SU-DHL-6 (cell line): ENCODE data around the gene EFHC2.

ENCODE experiments used
- H2AFZ ChIP-seq: fragments of 200-600 bp; sonication (generic); 2 replicates; pipeline ENCODE4 v1.6.1; 2014; ENCODE audit warnings: low read depth, mild to moderate bottlenecking, moderate library complexity, mixed read lengths, antibody characterized with exemption, low read length; ENCODE audit not compliant: severe bottlenecking
- H3F3A ChIP-seq: fragments of 200-600 bp; shearing (Covaris generic); 2 replicates; pipeline ENCODE4 v1.6.0; 2016; ENCODE audit warnings: antibody characterized with exemption, mild to moderate bottlenecking; ENCODE audit not compliant: insufficient read depth
- H3K27ac ChIP-seq: fragments of 200-600 bp; sonication (generic); 2 replicates; pipeline ENCODE4 v1.5.1; 2016; ENCODE audit warnings: low read depth, mild to moderate bottlenecking, low read length, moderate library complexity, mixed read lengths
- H3K27me3 ChIP-seq: fragments of 200-600 bp; sonication (generic), shearing (Covaris generic); 2 replicates; pipeline ENCODE4 v1.6.0; 2014; ENCODE audit warnings: mild to moderate bottlenecking, low read length
- H3K36me3 ChIP-seq: fragments of 200-600 bp; sonication (generic); 2 replicates; pipeline ENCODE4 v1.6.1; 2014; ENCODE audit warnings: mild to moderate bottlenecking, low read length, mixed read lengths
- H3K4me2 ChIP-seq: fragments of 300-600, 200-600 bp; shearing (Covaris generic), sonication (generic); 2 replicates; pipeline ENCODE4 v1.6.0; 2014; ENCODE audit warnings: low read length, low read depth, mild to moderate bottlenecking; ENCODE audit not compliant: poor library complexity, severe bottlenecking
- H3K4me3 ChIP-seq: fragments of 200-600 bp; sonication (generic); 2 replicates; pipeline ENCODE4 v1.5.1; 2014; ENCODE audit warnings: antibody characterized with exemption, low read length, mild to moderate bottlenecking, mixed read lengths; ENCODE audit not compliant: insufficient read depth, poor library complexity, severe bottlenecking
- H3K79me2 ChIP-seq: fragments of 200-600 bp; sonication (generic); 2 replicates; pipeline ENCODE4 v1.6.1; 2014; ENCODE audit warnings: mild to moderate bottlenecking, low read length, moderate library complexity; ENCODE audit not compliant: insufficient read depth
- H3K9ac ChIP-seq: fragments of 200-600 bp; sonication (generic); 2 replicates; pipeline ENCODE4 v1.7.0; 2014; ENCODE audit warnings: mild to moderate bottlenecking, low read length
- H3K9me2 ChIP-seq: fragments of 200-600 bp; sonication (generic); replicated peaks from 2 replicates; pipeline ENCODE4 v1.6.1; 2014; ENCODE audit warnings: low read length; ENCODE audit not compliant: insufficient read depth
- H3K9me3 ChIP-seq: fragments of 200-600 bp; sonication (generic); 2 replicates; pipeline ENCODE4 v1.6.1; 2014; ENCODE audit warnings: low read length, mixed read lengths; ENCODE audit not compliant: insufficient read depth
- H4K20me1 ChIP-seq: fragments of 200-600 bp; sonication (generic); 2 replicates; pipeline ENCODE4 v1.6.1; 2014; ENCODE audit warnings: low read depth, mild to moderate bottlenecking, antibody characterized with exemption, low read length, moderate library complexity, mixed read lengths
- CTCF ChIP-seq: fragments of 200-600 bp; sonication (generic); IDR thresholded peaks from one replicate; pipeline ENCODE4 v1.5.1; 2017; ENCODE audit warnings: antibody characterized with exemption, mild to moderate bottlenecking, low read length, moderate library complexity; ENCODE audit not compliant: insufficient read depth, poor library complexity, severe bottlenecking
- EZH2phosphoT487 ChIP-seq: fragments of 200-600 bp; sonication (generic), shearing (Covaris generic); conservative IDR thresholded peaks from 2 replicates; pipeline ENCODE4 v1.6.1; 2018; ENCODE audit warnings: mild to moderate bottlenecking, antibody characterized with exemption, low read length, moderate library complexity, mixed read lengths

The EFHC2 gene

GRCh38 chrX:44299177-44299576, 44.3 kb downstream of the EFHC2 start:
- Histone ChIP-seq H3K27ac (no peak overlapping the region), H3F3A (no peaks in the 10 kb centered on the region), H3K36me3 (no peaks in the 10 kb centered on the region), H3K4me3 (no peak overlapping the region), H3K9me3 (no peaks in the 10 kb centered on the region), H3K4me2 (no peak overlapping the region), H2AFZ (no peak overlapping the region), H3K79me2 (no peaks in the 10 kb centered on the region), H3K9me2 (no peaks in the 10 kb centered on the region), H3K9ac (no peak overlapping the region), H3K27me3 (no peaks in the 10 kb centered on the region), H4K20me1 (no peaks in the 10 kb centered on the region)
- TF ChIP-seq CTCF (no peak), EZH2phosphoT487 (no peak)

- Histone ChIP-seq H2AFZ (no peak overlapping the region), H3K9ac (no peak overlapping the region), H3K36me3 (no peaks in the 10 kb centered on the region), H3K79me2 (no peaks in the 10 kb centered on the region), H3K9me2 (no peaks in the 10 kb centered on the region), H3F3A (no peaks in the 10 kb centered on the region), H4K20me1 (no peaks in the 10 kb centered on the region), H3K4me2 (no peak overlapping the region), H3K9me3 (no peaks in the 10 kb centered on the region), H3K27ac (no peak overlapping the region), H3K27me3 (no peaks in the 10 kb centered on the region), H3K4me3 (no peak overlapping the region)
- no peak for TF ChIP-seq CTCF
- TF ChIP-seq EZH2phosphoT487, result no peak
Measured at GRCh38 chrX:44291468-44292092, 51.9 kb downstream of the EFHC2 start.

GRCh38 chrX:44290718-44291117, 52.8 kb downstream of the EFHC2 start:
- H2AFZ ChIP-seq, result no peak overlapping the region
- no peaks in the 10 kb centered on the region for H3K27me3 ChIP-seq
- TF ChIP-seq EZH2phosphoT487 (no peak), CTCF (no peak)
- no peak overlapping the region for H3K4me3 ChIP-seq
- H3K4me2 ChIP-seq, result no peak overlapping the region
- H3K9ac ChIP-seq, result no peak overlapping the region
- no peaks in the 10 kb centered on the region for H4K20me1 ChIP-seq
- H3K36me3 ChIP-seq, result no peaks in the 10 kb centered on the region
- no peaks in the 10 kb centered on the region for H3K9me2 ChIP-seq
- H3K79me2 ChIP-seq, result no peaks in the 10 kb centered on the region
- H3K9me3 ChIP-seq, result no peaks in the 10 kb centered on the region
- no peaks in the 10 kb centered on the region for H3F3A ChIP-seq
- H3K27ac ChIP-seq, result no peak overlapping the region
